Measurements from ENCODE around the gene PFKM.

DNA sequence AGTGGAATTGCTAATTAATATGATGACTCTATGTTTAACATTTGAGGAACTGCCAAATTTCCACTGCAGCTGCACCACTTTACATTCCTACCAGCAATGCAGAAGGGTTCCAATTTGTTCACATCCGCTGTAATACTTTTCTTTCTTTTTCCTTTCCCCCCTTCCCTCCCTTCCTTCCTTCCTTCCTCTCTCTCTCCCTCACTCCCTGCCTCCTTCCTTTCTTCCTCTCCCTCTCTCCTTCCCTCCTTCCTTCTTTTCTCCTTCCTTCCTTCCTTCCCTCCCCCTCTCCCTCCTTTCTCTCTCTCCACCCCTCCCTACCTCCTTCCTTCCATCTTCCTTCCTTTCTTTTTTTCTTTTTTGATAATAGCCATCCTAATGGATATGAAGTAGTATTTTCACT lies 3.2 kb upstream of the PFKM start:
- no peak for TF ChIP-seq POLR2A (IDR thresholded peaks at IDR 0.05)
- TF ChIP-seq, protein P1, sequence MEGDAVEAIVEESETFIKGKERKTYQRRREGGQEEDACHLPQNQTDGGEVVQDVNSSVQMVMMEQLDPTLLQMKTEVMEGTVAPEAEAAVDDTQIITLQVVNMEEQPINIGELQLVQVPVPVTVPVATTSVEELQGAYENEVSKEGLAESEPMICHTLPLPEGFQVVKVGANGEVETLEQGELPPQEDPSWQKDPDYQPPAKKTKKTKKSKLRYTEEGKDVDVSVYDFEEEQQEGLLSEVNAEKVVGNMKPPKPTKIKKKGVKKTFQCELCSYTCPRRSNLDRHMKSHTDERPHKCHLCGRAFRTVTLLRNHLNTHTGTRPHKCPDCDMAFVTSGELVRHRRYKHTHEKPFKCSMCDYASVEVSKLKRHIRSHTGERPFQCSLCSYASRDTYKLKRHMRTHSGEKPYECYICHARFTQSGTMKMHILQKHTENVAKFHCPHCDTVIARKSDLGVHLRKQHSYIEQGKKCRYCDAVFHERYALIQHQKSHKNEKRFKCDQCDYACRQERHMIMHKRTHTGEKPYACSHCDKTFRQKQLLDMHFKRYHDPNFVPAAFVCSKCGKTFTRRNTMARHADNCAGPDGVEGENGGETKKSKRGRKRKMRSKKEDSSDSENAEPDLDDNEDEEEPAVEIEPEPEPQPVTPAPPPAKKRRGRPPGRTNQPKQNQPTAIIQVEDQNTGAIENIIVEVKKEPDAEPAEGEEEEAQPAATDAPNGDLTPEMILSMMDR (IDR thresholded peaks at IDR 0.05): no peak

Data from prostate gland (tissue), 2 donors.